Neural cell (in vitro differentiated cells): ENCODE data around the gene IQSEC1.

Source experiments
- CTCF ChIP-seq: fragments of 450-650 bp; IDR thresholded peaks from 2 replicates; pipeline ENCODE4 v1.5.1; 2014; ENCODE audit warnings: antibody characterized with exemption, mild to moderate bottlenecking, moderate library complexity; ENCODE audit not compliant: poor library complexity, severe bottlenecking
- SMC3 ChIP-seq: fragments of 450-650 bp; conservative IDR thresholded peaks from 2 replicates; pipeline ENCODE4 v1.6.1; 2014; ENCODE audit warnings: antibody characterized with exemption, mild to moderate bottlenecking, moderate library complexity; ENCODE audit not compliant: poor library complexity

GRCh38 chr3:12932347-12932746, 140.9 kb downstream of the IQSEC1 start:
- no peak for TF ChIP-seq SMC3
- TF ChIP-seq CTCF: no peak
